ENCODE results near the gene NOXO1. TPM values are rescaled to one million over a fixed set of nuclear protein-coding genes. Genes with fewer than 3 reads are reported as not detected.
A peak's percentile ranks its signal among the peaks of the same experiment; 100 is the strongest.

NOXO1 gene
- total and polyA plus RNA-seq, 7 experiments from 2014 or later, result 0.17 to 1.3 (median 0.76) TPM

- intact Hi-C loops (cut with micrococcal nuclease), result no loop called here
- Mint-ChIP-seq H3K27ac (no peak overlapping the region), H3K27me3 (peaks cover 0 to 2% (median 0%) of the 10 kb centered on the region in 5 donors), H3K36me3 (no peaks in the 10 kb centered on the region), H3K4me3 (no peak overlapping the region), H3K9me3 (no peaks in the 10 kb centered on the region), H3K4me1 (no peaks in the 10 kb centered on the region)
- CTCF ChIA-PET, result no interaction called here
- Histone ChIP-seq H3K27ac (ENCODE audit: low read depth, low read length) (no peak overlapping the region), H3K27me3 (ENCODE audit: control insufficient read depth in 2 of 2, insufficient read depth in 2 of 2, low read length in 2 of 2) (no peaks in the 10 kb centered on the region), H3K4me3 (ENCODE audit: low read length) (no peak overlapping the region), H3K4me1 (ENCODE audit: control insufficient read depth in 2 of 2, insufficient read depth in 2 of 2, low read length in 2 of 2) (no peaks in the 10 kb centered on the region), H3K36me3 (ENCODE audit: control insufficient read depth in 2 of 3, insufficient read depth in 3 of 3, low read length in 3 of 3) (no peaks in the 10 kb centered on the region), H3K9me3 (ENCODE audit: control insufficient read depth in 2 of 3, low read length in 3 of 3) (no peaks in the 10 kb centered on the region)
- ATAC-seq, result no peak
- POLR2A ChIA-PET, result interaction anchor here (0.6 to 2.3 kb wide), 2 partner anchors 11 to 14 kb away, joined by 3 to 8 read pairs; partner anchors contain the start of gene RPS2
- no peak for DNase-seq
These were observed 30.7 kb downstream of the NOXO1 start for GRCh38 chr16:1950559-1950958.

- Histone ChIP-seq H3K4me3 (ENCODE audit: low read length) (no peak overlapping the region), H3K9me3 (ENCODE audit: control insufficient read depth in 2 of 3, low read length in 3 of 3) (no peaks in the 10 kb centered on the region), H3K36me3 (ENCODE audit: control insufficient read depth in 2 of 3, insufficient read depth in 3 of 3, low read length in 3 of 3) (no peaks in the 10 kb centered on the region), H3K27ac (ENCODE audit: low read depth, low read length) (no peak overlapping the region), H3K4me1 (ENCODE audit: control insufficient read depth in 2 of 2, insufficient read depth in 2 of 2, low read length in 2 of 2) (no peaks in the 10 kb centered on the region), H3K27me3 (ENCODE audit: control insufficient read depth in 2 of 2, insufficient read depth in 2 of 2, low read length in 2 of 2) (no peaks in the 10 kb centered on the region)
- Mint-ChIP-seq H3K27me3 (peaks cover 0 to 2% (median 0%) of the 10 kb centered on the region in 5 donors), H3K36me3 (no peaks in the 10 kb centered on the region), H3K27ac (no peak overlapping the region), H3K4me1 (no peaks in the 10 kb centered on the region), H3K4me3 (no peak overlapping the region), H3K9me3 (no peaks in the 10 kb centered on the region)
- ChIA-PET POLR2A (interaction anchor here (0.6 to 2.3 kb wide), 2 partner anchors 11 to 15 kb away, joined by 3 to 8 read pairs; partner anchors contain the start of gene RPS2), CTCF (no interaction called here)
- DNase-seq (no peak), ATAC-seq (no peak)
- intact Hi-C loops (cut with micrococcal nuclease), result no loop called here
These were observed 31.2 kb downstream of the NOXO1 start for GRCh38 chr16:1950047-1950446.

DNA sequence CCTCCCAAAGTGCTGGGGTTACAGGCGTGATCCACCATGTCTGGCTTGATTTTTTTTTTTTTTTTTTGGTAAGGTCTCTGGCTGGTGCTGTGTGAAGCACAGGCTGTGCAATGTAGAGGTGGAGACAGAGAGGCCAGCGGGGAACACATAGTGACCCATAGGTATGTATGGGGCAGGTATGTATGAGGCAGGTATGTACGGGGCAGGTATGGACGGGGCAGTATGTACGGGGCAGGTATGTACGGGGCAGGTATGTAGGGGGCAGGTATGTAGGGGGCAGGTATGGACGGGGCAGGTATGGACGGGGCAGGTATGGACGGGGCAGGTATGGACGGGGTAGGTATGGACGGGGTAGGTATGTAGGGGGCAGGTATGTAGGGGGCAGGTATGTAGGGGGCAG, 31.8 kb downstream of the NOXO1 start:
- Mint-ChIP-seq H3K9me3 (no peaks in the 10 kb centered on the region), H3K4me3 (no peak overlapping the region), H3K27ac (no peak overlapping the region), H3K27me3 (peaks cover 0 to 2% (median 0%) of the 10 kb centered on the region in 5 donors), H3K36me3 (no peaks in the 10 kb centered on the region), H3K4me1 (peaks cover 0 to 3% (median 2%) of the 10 kb centered on the region in 7 donors)
- H3K9me3 ChIP-seq (ENCODE audit: control insufficient read depth in 2 of 3, low read length in 3 of 3), result no peaks in the 10 kb centered on the region
- ATAC-seq (no peak), DNase-seq (no peak)
- no peaks in the 10 kb centered on the region for H3K27me3 ChIP-seq (ENCODE audit: control insufficient read depth in 2 of 2, insufficient read depth in 2 of 2, low read length in 2 of 2)
- ChIA-PET CTCF (no interaction called here), POLR2A (interaction anchor here (0.6 to 0.8 kb wide), 3 partner anchors 11 to 222 kb away, joined by 3 to 8 read pairs (median 4); no protein-coding TSS in a partner anchor)
- intact Hi-C loops (cut with micrococcal nuclease), result loop anchor here in 1 of 2 donors (10.0 kb wide), 2 partner anchors 245 to 525 kb away; partner anchors contain the start of genes MAPK8IP3 and UQCC4
- H3K4me1 ChIP-seq (ENCODE audit: control insufficient read depth in 2 of 2, insufficient read depth in 2 of 2, low read length in 2 of 2), result no peaks in the 10 kb centered on the region
- H3K36me3 ChIP-seq (ENCODE audit: control insufficient read depth in 2 of 3, insufficient read depth in 3 of 3, low read length in 3 of 3), result no peaks in the 10 kb centered on the region
- no peak overlapping the region for H3K27ac ChIP-seq (ENCODE audit: low read depth, low read length)
- no peak overlapping the region for H3K4me3 ChIP-seq (ENCODE audit: low read length)

GRCh38 chr16:1947369-1947670, 33.9 kb downstream of the NOXO1 start:
- CTCF ChIA-PET, result no interaction called here
- no peak for ATAC-seq
- intact Hi-C loops (cut with micrococcal nuclease), result loop anchor here in 1 of 2 donors (10.0 kb wide), 2 partner anchors 243 to 523 kb away; partner anchors contain the start of genes MAPK8IP3 and UQCC4
- POLR2A ChIA-PET, result interaction anchor here (0.5 kb wide), 1 partner anchor 25 kb away, joined by 3 read pairs; no protein-coding TSS in a partner anchor
- Mint-ChIP-seq H3K9me3 (no peaks in the 10 kb centered on the region), H3K4me3 (no peak overlapping the region), H3K36me3 (no peaks in the 10 kb centered on the region), H3K27me3 (peaks cover 0 to 2% (median 0%) of the 10 kb centered on the region in 5 donors), H3K27ac (no peak overlapping the region), H3K4me1 (peaks cover 0 to 13% (median 5%) of the 10 kb centered on the region in 7 donors)
- H3K27me3 ChIP-seq (ENCODE audit: control insufficient read depth in 2 of 2, insufficient read depth in 2 of 2, low read length in 2 of 2), result no peaks in the 10 kb centered on the region
- no peak for DNase-seq
- H3K4me1 ChIP-seq (ENCODE audit: control insufficient read depth in 2 of 2, insufficient read depth in 2 of 2, low read length in 2 of 2), result peaks cover under 1 to 3% of the 10 kb centered on the region in 2 donors
- no peak overlapping the region for H3K27ac ChIP-seq (ENCODE audit: low read depth, low read length)
- H3K36me3 ChIP-seq (ENCODE audit: control insufficient read depth in 2 of 3, insufficient read depth in 3 of 3, low read length in 3 of 3), result no peaks in the 10 kb centered on the region
- no peaks in the 10 kb centered on the region for H3K9me3 ChIP-seq (ENCODE audit: control insufficient read depth in 2 of 3, low read length in 3 of 3)
- no peak overlapping the region for H3K4me3 ChIP-seq (ENCODE audit: low read length)

DNA sequence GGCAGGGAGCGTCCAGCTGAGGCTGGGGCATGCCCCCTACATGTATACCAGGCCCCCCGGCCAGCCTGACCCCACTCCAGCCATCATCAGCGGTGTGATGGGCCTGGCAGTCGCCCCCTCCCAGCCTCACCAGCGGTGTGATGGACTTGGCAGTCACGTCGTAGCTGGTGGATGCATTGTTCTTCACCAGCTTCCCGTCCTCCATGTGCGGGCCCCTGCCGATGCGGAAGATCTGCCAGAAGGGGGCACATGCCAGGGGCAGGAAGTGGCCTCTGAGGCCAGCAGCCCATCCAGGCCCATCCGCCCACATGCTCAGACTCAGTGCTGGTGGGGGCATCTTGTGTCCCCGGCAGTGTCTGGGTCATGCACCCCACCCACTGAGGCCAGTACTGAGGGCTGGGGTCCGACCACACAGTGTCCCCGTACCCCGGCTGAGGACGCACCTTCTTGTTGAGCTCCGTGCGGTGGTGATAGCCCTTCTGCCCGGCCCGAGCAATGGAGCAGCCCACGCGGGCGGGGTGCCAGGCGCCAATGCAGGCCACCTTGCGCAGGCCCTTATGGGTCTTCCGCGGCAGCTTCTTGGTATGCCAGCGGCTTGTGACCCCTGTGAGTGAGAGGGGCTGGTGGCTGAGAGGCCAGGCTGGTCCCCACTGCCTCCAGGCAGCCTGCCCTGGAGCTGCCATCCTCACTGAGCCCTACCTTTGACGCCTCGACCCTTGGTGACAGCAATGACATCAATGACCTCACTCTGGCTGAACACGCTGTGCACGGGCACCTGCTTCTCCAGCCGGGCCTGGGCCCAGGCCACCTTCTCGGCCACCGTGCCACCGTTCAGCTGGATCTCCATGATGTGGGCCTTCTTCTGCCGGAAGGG, 34.5 kb downstream of the NOXO1 start:
- H3K27me3 ChIP-seq (ENCODE audit: control insufficient read depth in 2 of 2, insufficient read depth in 2 of 2, low read length in 2 of 2), result no peaks in the 10 kb centered on the region
- Mint-ChIP-seq H3K27me3 (no peaks in the 10 kb centered on the region), H3K4me3 (no peak overlapping the region), H3K27ac (no peak overlapping the region), H3K9me3 (no peaks in the 10 kb centered on the region), H3K4me1 (peaks cover under 1 to 19% (median 9%) of the 10 kb centered on the region in 7 donors), H3K36me3 (no peaks in the 10 kb centered on the region)
- H3K9me3 ChIP-seq (ENCODE audit: control insufficient read depth in 2 of 3, low read length in 3 of 3), result no peaks in the 10 kb centered on the region
- CTCF ChIA-PET, result no interaction called here
- no peak for DNase-seq
- POLR2A ChIA-PET, result interaction anchor here (0.5 to 1.0 kb wide), 3 partner anchors 18 to 48 kb away, joined by 3 read pairs; partner anchors contain the start of gene RPS2
- no peak for ATAC-seq
- intact Hi-C loops (cut with micrococcal nuclease), result loop anchor here in 1 of 2 donors (10.0 kb wide), 2 partner anchors 242 to 522 kb away; partner anchors contain the start of genes MAPK8IP3 and UQCC4
- peaks cover 6 to 7% of the 10 kb centered on the region in 2 donors for H3K4me1 ChIP-seq (ENCODE audit: control insufficient read depth in 2 of 2, insufficient read depth in 2 of 2, low read length in 2 of 2)
- no peaks in the 10 kb centered on the region for H3K36me3 ChIP-seq (ENCODE audit: control insufficient read depth in 2 of 3, insufficient read depth in 3 of 3, low read length in 3 of 3)
- H3K4me3 ChIP-seq (ENCODE audit: low read length), result no peak overlapping the region
- no peak overlapping the region for H3K27ac ChIP-seq (ENCODE audit: low read depth, low read length)

- Histone ChIP-seq H3K9me3 (ENCODE audit: control insufficient read depth in 2 of 3, low read length in 3 of 3) (no peaks in the 10 kb centered on the region), H3K4me3 (ENCODE audit: low read length) (no peak overlapping the region), H3K36me3 (ENCODE audit: control insufficient read depth in 2 of 3, insufficient read depth in 3 of 3, low read length in 3 of 3) (peaks cover 0 to 2% (median 0%) of the 10 kb centered on the region in 3 experiments), H3K4me1 (ENCODE audit: control insufficient read depth in 2 of 2, insufficient read depth in 2 of 2, low read length in 2 of 2) (peaks cover 6 to 7% of the 10 kb centered on the region in 2 donors), H3K27ac (ENCODE audit: low read depth, low read length) (no peak overlapping the region), H3K27me3 (ENCODE audit: control insufficient read depth in 2 of 2, insufficient read depth in 2 of 2, low read length in 2 of 2) (no peaks in the 10 kb centered on the region)
- H3K4me3 Mint-ChIP-seq, result no peak overlapping the region
- peak overlapping the region in 1 of 9 donors; percentile 26 for H3K27ac Mint-ChIP-seq
- no peaks in the 10 kb centered on the region for H3K36me3 Mint-ChIP-seq
- ChIA-PET POLR2A (interaction anchor here (0.6 to 1.0 kb wide), 3 partner anchors 19 to 210 kb away, joined by 3 to 4 read pairs (median 3); partner anchors contain the start of genes RPS2 and TRAF7), CTCF (no interaction called here)
- ATAC-seq (no peak), DNase-seq (no peak)
- intact Hi-C loops (cut with micrococcal nuclease), result loop anchor here in 1 of 2 donors (10.0 kb wide), 2 partner anchors 241 to 521 kb away; partner anchors contain the start of genes MAPK8IP3 and UQCC4
- H3K27me3 Mint-ChIP-seq, result no peaks in the 10 kb centered on the region
- H3K9me3 Mint-ChIP-seq, result no peaks in the 10 kb centered on the region
- peaks cover 4 to 24% (median 9%) of the 10 kb centered on the region in 7 donors for H3K4me1 Mint-ChIP-seq
These were observed 35.5 kb downstream of the NOXO1 start for GRCh38 chr16:1945559-1946391.

All from naive thymus-derived CD4-positive, alpha-beta T cell (primary cell).